ENCODE data around the gene EML2. TPM values are rescaled to one million over a fixed set of nuclear protein-coding genes. Genes with fewer than 3 reads are reported as not detected.

Gene EML2
- total RNA-seq, 2 experiments from 2014 or later: 93.6 to 97.6 TPM

- no peak for DNase-seq
- Mint-ChIP-seq H3K4me3 (no peak overlapping the region), H3K9me3 (ENCODE audit: insufficient read depth) (no peaks in the 10 kb centered on the region), H3K27ac (no peak overlapping the region), H3K36me3 (ENCODE audit: low read depth) (peaks cover 9% of the 10 kb centered on the region), H3K4me1 (ENCODE audit: low read depth) (peaks cover 7% of the 10 kb centered on the region), H3K27me3 (ENCODE audit: low read depth) (no peaks in the 10 kb centered on the region)
- ChIA-PET POLR2A (no interaction called here), CTCF (interaction anchor here (0.6 kb wide), 1 partner anchor 192 kb away, joined by 3 read pairs; the partner anchor contains the start of gene SIX5)
- no peak for ATAC-seq
Measured at GRCh38 chr19:45577111-45577905, 61.9 kb downstream of the EML2 start.

GRCh38 chr19:45576682-45577081 is 62.5 kb downstream of the EML2 start:
- no peak for ATAC-seq
- H3K27me3 Mint-ChIP-seq (ENCODE audit: low read depth): no peaks in the 10 kb centered on the region
- H3K9me3 Mint-ChIP-seq (ENCODE audit: insufficient read depth): no peaks in the 10 kb centered on the region
- H3K4me3 Mint-ChIP-seq: no peak overlapping the region
- H3K27ac Mint-ChIP-seq: no peak overlapping the region
- POLR2A ChIA-PET: no interaction called here
- no peak for DNase-seq
- peaks cover 7% of the 10 kb centered on the region for H3K36me3 Mint-ChIP-seq (ENCODE audit: low read depth)
- peaks cover 6% of the 10 kb centered on the region for H3K4me1 Mint-ChIP-seq (ENCODE audit: low read depth)
- CTCF ChIA-PET: no interaction called here

- ChIA-PET CTCF (no interaction called here), POLR2A (interaction anchor here (0.6 kb wide), 1 partner anchor 196 kb away, joined by 4 read pairs; no protein-coding TSS in a partner anchor)
- Mint-ChIP-seq H3K36me3 (ENCODE audit: low read depth) (no peaks in the 10 kb centered on the region), H3K27ac (no peak overlapping the region), H3K4me1 (ENCODE audit: low read depth) (peaks cover 6% of the 10 kb centered on the region), H3K27me3 (ENCODE audit: low read depth) (no peaks in the 10 kb centered on the region), H3K9me3 (ENCODE audit: insufficient read depth) (no peaks in the 10 kb centered on the region), H3K4me3 (no peak overlapping the region)
- ATAC-seq: no peak
- DNase-seq: no peak
Measured at GRCh38 chr19:45575216-45575615, 64.0 kb downstream of the EML2 start.

- no peak overlapping the region for H3K27ac Mint-ChIP-seq
- no peaks in the 10 kb centered on the region for H3K9me3 Mint-ChIP-seq (ENCODE audit: insufficient read depth)
- no peaks in the 10 kb centered on the region for H3K36me3 Mint-ChIP-seq (ENCODE audit: low read depth)
- ChIA-PET CTCF (no interaction called here), POLR2A (interaction anchor here (0.6 kb wide), 1 partner anchor 196 kb away, joined by 4 read pairs; no protein-coding TSS in a partner anchor)
- no peak overlapping the region for H3K4me3 Mint-ChIP-seq
- DNase-seq: no peak
- no peaks in the 10 kb centered on the region for H3K27me3 Mint-ChIP-seq (ENCODE audit: low read depth)
- peaks cover 12% of the 10 kb centered on the region for H3K4me1 Mint-ChIP-seq (ENCODE audit: low read depth)
- ATAC-seq: no peak
Measured at GRCh38 chr19:45574526-45574925, 64.7 kb downstream of the EML2 start.

GRCh38 chr19:45571457-45572220 is 67.6 kb downstream of the EML2 start:
- Mint-ChIP-seq H3K27me3 (ENCODE audit: low read depth) (no peaks in the 10 kb centered on the region), H3K9me3 (ENCODE audit: insufficient read depth) (no peaks in the 10 kb centered on the region), H3K36me3 (ENCODE audit: low read depth) (no peaks in the 10 kb centered on the region), H3K4me1 (ENCODE audit: low read depth) (peaks cover 7% of the 10 kb centered on the region), H3K27ac (no peak overlapping the region), H3K4me3 (no peak overlapping the region)
- POLR2A ChIA-PET: no interaction called here
- CTCF ChIA-PET: interaction anchor here (1.0 to 2.0 kb wide), 4 partner anchors 13 to 87 kb away, joined by 3 to 9 read pairs (median 4); no protein-coding TSS in a partner anchor
- DNase-seq (no peak), ATAC-seq (no peak)

- H3K36me3 Mint-ChIP-seq (ENCODE audit: low read depth): no peaks in the 10 kb centered on the region
- H3K9me3 Mint-ChIP-seq (ENCODE audit: insufficient read depth): no peaks in the 10 kb centered on the region
- H3K27me3 Mint-ChIP-seq (ENCODE audit: low read depth): no peaks in the 10 kb centered on the region
- CTCF ChIA-PET: interaction anchor here (0.6 to 2.0 kb wide), 4 partner anchors 11 to 231 kb away, joined by 3 to 9 read pairs (median 3); partner anchors contain the start of gene SIX5
- peak overlapping the region; percentile 52 for H3K27ac Mint-ChIP-seq
- no peak overlapping the region for H3K4me3 Mint-ChIP-seq
- POLR2A ChIA-PET: no interaction called here
- DNase-seq (peak; percentile 69), ATAC-seq (peak; percentile 63)
- peaks cover 7% of the 10 kb centered on the region for H3K4me1 Mint-ChIP-seq (ENCODE audit: low read depth)
Measured at GRCh38 chr19:45569619-45570421, 69.4 kb downstream of the EML2 start.

GRCh38 chr19:45568732-45569131 is 70.5 kb downstream of the EML2 start:
- Mint-ChIP-seq H3K27ac (no peak overlapping the region), H3K9me3 (ENCODE audit: insufficient read depth) (no peaks in the 10 kb centered on the region), H3K36me3 (ENCODE audit: low read depth) (no peaks in the 10 kb centered on the region), H3K4me3 (no peak overlapping the region), H3K4me1 (ENCODE audit: low read depth) (peaks cover 16% of the 10 kb centered on the region), H3K27me3 (ENCODE audit: low read depth) (no peaks in the 10 kb centered on the region)
- DNase-seq (no peak), ATAC-seq (no peak)
- ChIA-PET POLR2A (no interaction called here), CTCF (interaction anchor here (1.3 to 2.7 kb wide), 2 partner anchors 11 to 84 kb away, joined by 5 to 15 read pairs; no protein-coding TSS in a partner anchor)

GRCh38 chr19:45567609-45568008 is 71.6 kb downstream of the EML2 start:
- no peak overlapping the region for H3K4me3 Mint-ChIP-seq
- DNase-seq: no peak
- H3K36me3 Mint-ChIP-seq (ENCODE audit: low read depth): no peaks in the 10 kb centered on the region
- no peaks in the 10 kb centered on the region for H3K9me3 Mint-ChIP-seq (ENCODE audit: insufficient read depth)
- no peak for ATAC-seq
- POLR2A ChIA-PET: no interaction called here
- peaks cover 26% of the 10 kb centered on the region for H3K4me1 Mint-ChIP-seq (ENCODE audit: low read depth)
- no peaks in the 10 kb centered on the region for H3K27me3 Mint-ChIP-seq (ENCODE audit: low read depth)
- H3K27ac Mint-ChIP-seq: no peak overlapping the region
- CTCF ChIA-PET: interaction anchor here (0.8 to 2.7 kb wide), 3 partner anchors 10 to 89 kb away, joined by 3 to 15 read pairs (median 5); no protein-coding TSS in a partner anchor

- Mint-ChIP-seq H3K4me1 (ENCODE audit: low read depth) (peaks cover 29% of the 10 kb centered on the region), H3K4me3 (no peak overlapping the region), H3K27ac (peak overlapping the region; percentile 80), H3K27me3 (ENCODE audit: low read depth) (no peaks in the 10 kb centered on the region), H3K9me3 (ENCODE audit: insufficient read depth) (no peaks in the 10 kb centered on the region), H3K36me3 (ENCODE audit: low read depth) (peaks cover 4% of the 10 kb centered on the region)
- ChIA-PET POLR2A (interaction anchor here (1.2 kb wide), 1 partner anchor 10 kb away, joined by 3 read pairs; no protein-coding TSS in a partner anchor), CTCF (interaction anchor here (0.7 to 2.3 kb wide), 3 partner anchors 38 to 86 kb away, joined by 3 to 7 read pairs (median 3); no protein-coding TSS in a partner anchor)
- ATAC-seq: no peak
- no peak for DNase-seq
Measured at GRCh38 chr19:45564131-45564780, 74.9 kb downstream of the EML2 start.

- ChIA-PET CTCF (no interaction called here), POLR2A (no interaction called here)
- DNase-seq: no peak
- Mint-ChIP-seq H3K4me1 (ENCODE audit: low read depth) (peaks cover 39% of the 10 kb centered on the region), H3K36me3 (ENCODE audit: low read depth) (peaks cover 4% of the 10 kb centered on the region), H3K27me3 (ENCODE audit: low read depth) (no peaks in the 10 kb centered on the region), H3K27ac (no peak overlapping the region), H3K9me3 (ENCODE audit: insufficient read depth) (no peaks in the 10 kb centered on the region), H3K4me3 (no peak overlapping the region)
- no peak for ATAC-seq
Measured at GRCh38 chr19:45560686-45561085, 78.5 kb downstream of the EML2 start.

- H3K27me3 Mint-ChIP-seq (ENCODE audit: low read depth): no peaks in the 10 kb centered on the region
- DNase-seq (no peak), ATAC-seq (no peak)
- ChIA-PET CTCF (no interaction called here), POLR2A (no interaction called here)
- H3K4me1 Mint-ChIP-seq (ENCODE audit: low read depth): peaks cover 39% of the 10 kb centered on the region
- H3K4me3 Mint-ChIP-seq: no peak overlapping the region
- peak overlapping the region; percentile 43 for H3K27ac Mint-ChIP-seq
- peaks cover 4% of the 10 kb centered on the region for H3K36me3 Mint-ChIP-seq (ENCODE audit: low read depth)
- no peaks in the 10 kb centered on the region for H3K9me3 Mint-ChIP-seq (ENCODE audit: insufficient read depth)
Measured at GRCh38 chr19:45560038-45560437, 79.2 kb downstream of the EML2 start.

Measured in activated CD8-positive, alpha-beta T cell treated with anti-CD3 and anti-CD28 coated beads, Interleukin-2, amount 10 ng/mL, durations not matched to agents 7 days and 5 days (primary cell).